K562 (cell line): ENCODE data around the gene SYT14. TPM values are rescaled to one million over a fixed set of nuclear protein-coding genes. Genes with fewer than 3 reads are reported as not detected.

Source experiments
- ATAC-seq: fragments of 200-7000 bp; cut with Tn5 transposase; 3 replicates; pipeline ENCODE4 v1.9.1; 2020; ENCODE audit warnings: moderate library complexity
- BruUV-seq: library from RNA; stranded (reverse); fragments of 400-500 nt; replicated peaks from 2 replicates; lab custom pipeline; 2021; lab: Mats Ljungman, UMichigan
- CTCF ChIA-PET: fragments of 300-600 bp; formaldehyde crosslinking; extraction: SDS; loops from one replicate; lab custom pipeline; 2021; ENCODE audit warnings: low intra/inter-chr PET ratio; lab: Yijun Ruan, JAX
- POLR2A ChIA-PET: fragments of 300-600, 350-650 bp; sonication (Branson Sonifier 250); formaldehyde crosslinking; extraction: SDS; loops from one replicate; lab custom pipeline; 2021; ENCODE audit warnings: antibody characterized with exemption, inconsistent platforms; lab: Yijun Ruan, JAX
- DNase-seq, 4 experiments: peaks; one replicate each; pipeline versions ENCODE4 v3.0.0 to v3.0.0-alpha.2; 2011 to 2018; ENCODE audit warnings: low spot score in 3 of 4, mixed read lengths in 3 of 4; ENCODE audit errors: extremely low read depth in 1 of 4
- FAIRE-seq: peaks from 2 replicates; lab custom pipeline; 2011; peaks lifted over from hg19 to GRCh38; lab: Jason Lieb, UNC
- H2AFZ ChIP-seq: 2 replicates; pipeline ENCODE4 v1.6.0; 2011; ENCODE audit warnings: low read depth, low read length, control low read depth, inconsistent platforms
- H3K27ac ChIP-seq: fragments of 200-600 bp; 3 replicates; pipeline ENCODE4 v1.8.0; 2011; ENCODE audit warnings: low read depth, mild to moderate bottlenecking, control low read depth, inconsistent platforms, low read length, moderate library complexity, mixed read lengths; ENCODE audit errors: extremely low read depth
- H3K27me3 ChIP-seq, 2 experiments: fragments of 300-600 bp in 1 of 2; 2 replicates in 1 of 2; 3 replicates in 1 of 2; pipeline versions ENCODE4 v1.6.0 to v1.8.0; 2011; ENCODE audit warnings: inconsistent platforms in 2 of 2, low read length in 2 of 2, mild to moderate bottlenecking in 1 of 2, mixed read lengths in 1 of 2, moderate library complexity in 1 of 2; ENCODE audit not compliant: control insufficient read depth in 2 of 2, insufficient read depth in 2 of 2
- H3K36me3 ChIP-seq: fragments of 300-600 bp; 3 replicates; pipeline ENCODE4 v1.8.0; 2011; ENCODE audit warnings: mild to moderate bottlenecking, low read length, inconsistent platforms; ENCODE audit not compliant: control insufficient read depth, insufficient read depth
- H3K4me1 ChIP-seq, 2 experiments: fragments of 200-600 bp in 1 of 2; replicated peaks in 1 of 2; 2 replicates in 1 of 2; 3 replicates in 1 of 2; pipeline versions ENCODE4 v1.5.1 to v1.8.0; 2011; ENCODE audit warnings: inconsistent platforms in 2 of 2, low read length in 2 of 2, mild to moderate bottlenecking in 1 of 2, mixed read lengths in 1 of 2, moderate library complexity in 1 of 2; ENCODE audit not compliant: control insufficient read depth in 2 of 2, insufficient read depth in 2 of 2
- H3K4me2 ChIP-seq: 2 replicates; pipeline ENCODE4 v1.6.1; 2011; ENCODE audit warnings: low read length, control low read depth, inconsistent platforms, mixed read lengths; ENCODE audit not compliant: insufficient read depth
- H3K4me3 ChIP-seq: fragments of 200-600 bp; sonication (generic), shearing (Covaris generic); 2 replicates; pipeline ENCODE4 v1.5.1; 2016; ENCODE audit warnings: control low read depth, inconsistent platforms
- H3K79me2 ChIP-seq: fragments of 200-600 bp; 3 replicates; pipeline ENCODE4 v1.8.0; 2011; ENCODE audit warnings: low read length, inconsistent platforms; ENCODE audit not compliant: control insufficient read depth, insufficient read depth
- H3K9ac ChIP-seq, 2 experiments: 2 replicates each; pipeline versions ENCODE4 v1.6.0 to v1.6.1; 2011; ENCODE audit warnings: low read depth in 2 of 2, low read length in 2 of 2, control low read depth in 1 of 2, inconsistent platforms in 1 of 2, mild to moderate bottlenecking in 1 of 2, mixed read lengths in 1 of 2; ENCODE audit not compliant: insufficient read depth in 1 of 2
- H3K9me1 ChIP-seq: one replicate; pipeline ENCODE4 v1.6.0; 2011; ENCODE audit warnings: inconsistent platforms, mild to moderate bottlenecking, low read length, moderate library complexity; ENCODE audit not compliant: control insufficient read depth, insufficient read depth
- H3K9me3 ChIP-seq: replicated peaks from 2 replicates; pipeline ENCODE4 v1.5.1; 2011; ENCODE audit warnings: low read depth, low read length, inconsistent platforms; ENCODE audit not compliant: control insufficient read depth, insufficient read depth
- H4K20me1 ChIP-seq: replicated peaks from 2 replicates; pipeline ENCODE4 v1.6.1; 2011; ENCODE audit warnings: low read length, inconsistent platforms, mixed read lengths; ENCODE audit not compliant: control insufficient read depth, insufficient read depth
- FOXK2 ChIP-seq, 2 experiments: fragments of 450-650 bp; IDR thresholded peaks in 1 of 2; conservative IDR thresholded peaks in 1 of 2; 2 replicates each; pipeline ENCODE4 v1.6.1; 2016; ENCODE audit warnings: low read depth in 2 of 2, mild to moderate bottlenecking in 1 of 2
- HES1 ChIP-seq: fragments of 450-650 bp; IDR thresholded peaks from 2 replicates; pipeline ENCODE4 v1.6.1; 2016; ENCODE audit warnings: low read depth, mild to moderate bottlenecking, moderate library complexity
- RB1 ChIP-seq: fragments of 450-650 bp; IDR thresholded peaks from 2 replicates; pipeline ENCODE4 v1.6.1; 2017; ENCODE audit warnings: low read depth, mild to moderate bottlenecking
- RREB1 ChIP-seq: fragments of 250-450 bp; sonication (Bioruptor Pico); IDR thresholded peaks from 2 replicates; pipeline ENCODE4 v1.4.0; 2020
- SUPT5H ChIP-seq: fragments of 450-650 bp; IDR thresholded peaks from 2 replicates; pipeline ENCODE4 v1.6.1; 2016
- YBX1 ChIP-seq: fragments of 450-650 bp; IDR thresholded peaks from 2 replicates; pipeline ENCODE4 v1.7.1; 2016; ENCODE audit warnings: mild to moderate bottlenecking
- WGBS: fragments of 100-300 bp; shearing (Covaris generic); methylation state at CpG from one replicate; pipeline ENCODE4 v1.1.6; 2016; ENCODE audit warnings: low coverage, mixed read lengths; ENCODE audit not compliant: insufficient coverage; ENCODE audit errors: missing lambda C conversion rate; 5-methylcytosine and 5-hydroxymethylcytosine counted together
- in situ Hi-C: fragments of 300-500 bp; cut with MboI; formaldehyde crosslinking; loops from 4 replicates; pipeline ENCODE4 v1.15.0; 2018; ENCODE audit warnings: inconsistent platforms, mixed read lengths
- intact Hi-C: fragments of 100-400 bp; cut with micrococcal nuclease; formaldehyde crosslinking; loops from 2 replicates; pipeline ENCODE4 v1.14.2; 2022
- polyA plus RNA-seq, 8 experiments: library from polyadenylated mRNA; depleted of rRNA in 4 of 8; stranded (reverse) in 5 of 8; unstranded in 3 of 8; fragments of >200 nt; fragmentation: Nextera tagmentation in 2 of 8; fragmentation: Illumina TruSeq in 1 of 8; extraction: Ambion mirVana in 2 of 8; extraction: Trizol in 1 of 8; gene quantifications; 2 replicates each; pipeline versions ENCODE4 v1.2.1 to v1.2.3, GENCODE V29; 2011 to 2014; ENCODE audit warnings: inconsistent platforms in 1 of 8, missing spikeins in 1 of 8
- total RNA-seq, 7 experiments: library from RNA; depleted of rRNA in 6 of 7; stranded (reverse); fragments of >200 nt in 6 of 7; fragmentation: Illumina TruSeq in 2 of 7; extraction: Trizol in 2 of 7; gene quantifications; 2 replicates each; pipeline versions ENCODE4 v1.2.1 to v1.2.3, GENCODE V29; 2011 to 2021; ENCODE audit warnings: low replicate concordance in 1 of 7
- TF ChIP-seq, protein P1 (sequence below): IDR thresholded peaks from 2 replicates; pipeline ENCODE4 v1.6.1; 2012; ENCODE audit warnings: low read depth, low read length, improper control_type of control experiment, borderline replicate concordance
- TF ChIP-seq, protein P2 (sequence below), 2 experiments: fragments of 450-650 bp; IDR thresholded peaks; 2 replicates each; pipeline ENCODE4 v1.6.1; 2018; ENCODE audit warnings: mild to moderate bottlenecking in 2 of 2, low read depth in 1 of 2; ENCODE audit not compliant: partially characterized antibody in 2 of 2

The SYT14 gene
- total and polyA plus RNA-seq, 9 of the 15 experiments (the other 6 are each of a cell fraction or from before 2014, with no cell fraction given): 0.01 to 0.04 TPM; not detected in 7

DNA sequence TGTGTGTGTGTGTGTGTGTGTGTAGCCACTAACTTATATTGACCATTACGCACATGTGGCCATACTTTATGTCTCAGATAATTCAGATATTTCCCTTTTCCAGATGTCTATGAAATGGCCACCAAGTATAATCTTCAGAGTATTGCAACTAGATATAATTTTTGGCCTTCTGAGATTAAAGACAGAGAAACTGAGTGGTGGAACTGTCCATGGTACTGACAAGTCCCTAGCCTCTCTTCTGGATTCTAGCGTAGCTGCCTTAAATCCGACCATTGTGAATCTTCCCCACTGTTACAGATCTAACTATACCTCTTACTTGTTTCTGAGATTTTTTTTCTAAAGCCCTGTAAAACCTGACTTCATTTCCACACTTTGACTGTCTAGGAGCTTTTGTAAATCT lies 194.6 kb downstream of the SYT14 start:
- BruUV-seq: no TSS peak
- ATAC-seq (no peak), FAIRE-seq (no peak), DNase-seq (peak; percentile 16 to 32 (median 23))
- no peak overlapping the region for H3K9ac ChIP-seq
- CTCF ChIA-PET: no interaction called here
- H3K27ac ChIP-seq: no peak overlapping the region
- intact Hi-C loops (no loop called here), in situ Hi-C loops (loop anchor here (25.0 kb wide), 1 partner anchor 1005 kb away; the partner anchor contains the start of gene KCNH1)
- 7% methylated on average over 3 of the region's 3 CpGs for WGBS
- no peaks in the 10 kb centered on the region for H3K4me1 ChIP-seq
- no peaks in the 10 kb centered on the region for H3K27me3 ChIP-seq
- H4K20me1 ChIP-seq: no peaks in the 10 kb centered on the region
- no peaks in the 10 kb centered on the region for H3K9me3 ChIP-seq
- H3K9me1 ChIP-seq: no peaks in the 10 kb centered on the region
- H3K4me3 ChIP-seq: no peak overlapping the region
- H3K79me2 ChIP-seq: no peaks in the 10 kb centered on the region
- no peaks in the 10 kb centered on the region for H3K36me3 ChIP-seq
- no peak overlapping the region for H3K4me2 ChIP-seq
- POLR2A ChIA-PET: interaction anchor here (1.5 kb wide), 1 partner anchor 251 kb away, joined by 3 read pairs; no protein-coding TSS in a partner anchor
- H2AFZ ChIP-seq: no peak overlapping the region
- TF ChIP-seq YBX1: no peak
- TF ChIP-seq FOXK2 (conservative IDR thresholded peaks at IDR 0.05 in 1 of 2, IDR thresholded peaks at IDR 0.05 in 1 of 2; ENCODE audit: low read depth in 2 of 2): no peak
- TF ChIP-seq SUPT5H: no peak
- TF ChIP-seq, protein P1, sequence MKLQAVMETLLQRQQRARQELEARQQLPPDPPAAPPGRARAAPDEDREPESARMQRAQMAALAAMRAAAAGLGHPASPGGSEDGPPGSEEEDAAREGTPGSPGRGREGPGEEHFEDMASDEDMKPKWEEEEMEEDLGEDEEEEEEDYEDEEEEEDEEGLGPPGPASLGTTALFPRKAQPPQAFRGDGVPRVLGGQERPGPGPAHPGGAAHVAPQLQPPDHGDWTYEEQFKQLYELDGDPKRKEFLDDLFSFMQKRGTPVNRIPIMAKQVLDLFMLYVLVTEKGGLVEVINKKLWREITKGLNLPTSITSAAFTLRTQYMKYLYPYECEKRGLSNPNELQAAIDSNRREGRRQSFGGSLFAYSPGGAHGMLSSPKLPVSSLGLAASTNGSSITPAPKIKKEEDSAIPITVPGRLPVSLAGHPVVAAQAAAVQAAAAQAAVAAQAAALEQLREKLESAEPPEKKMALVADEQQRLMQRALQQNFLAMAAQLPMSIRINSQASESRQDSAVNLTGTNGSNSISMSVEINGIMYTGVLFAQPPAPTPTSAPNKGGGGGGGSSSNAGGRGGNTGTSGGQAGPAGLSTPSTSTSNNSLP: no peak
- TF ChIP-seq, protein P2, sequence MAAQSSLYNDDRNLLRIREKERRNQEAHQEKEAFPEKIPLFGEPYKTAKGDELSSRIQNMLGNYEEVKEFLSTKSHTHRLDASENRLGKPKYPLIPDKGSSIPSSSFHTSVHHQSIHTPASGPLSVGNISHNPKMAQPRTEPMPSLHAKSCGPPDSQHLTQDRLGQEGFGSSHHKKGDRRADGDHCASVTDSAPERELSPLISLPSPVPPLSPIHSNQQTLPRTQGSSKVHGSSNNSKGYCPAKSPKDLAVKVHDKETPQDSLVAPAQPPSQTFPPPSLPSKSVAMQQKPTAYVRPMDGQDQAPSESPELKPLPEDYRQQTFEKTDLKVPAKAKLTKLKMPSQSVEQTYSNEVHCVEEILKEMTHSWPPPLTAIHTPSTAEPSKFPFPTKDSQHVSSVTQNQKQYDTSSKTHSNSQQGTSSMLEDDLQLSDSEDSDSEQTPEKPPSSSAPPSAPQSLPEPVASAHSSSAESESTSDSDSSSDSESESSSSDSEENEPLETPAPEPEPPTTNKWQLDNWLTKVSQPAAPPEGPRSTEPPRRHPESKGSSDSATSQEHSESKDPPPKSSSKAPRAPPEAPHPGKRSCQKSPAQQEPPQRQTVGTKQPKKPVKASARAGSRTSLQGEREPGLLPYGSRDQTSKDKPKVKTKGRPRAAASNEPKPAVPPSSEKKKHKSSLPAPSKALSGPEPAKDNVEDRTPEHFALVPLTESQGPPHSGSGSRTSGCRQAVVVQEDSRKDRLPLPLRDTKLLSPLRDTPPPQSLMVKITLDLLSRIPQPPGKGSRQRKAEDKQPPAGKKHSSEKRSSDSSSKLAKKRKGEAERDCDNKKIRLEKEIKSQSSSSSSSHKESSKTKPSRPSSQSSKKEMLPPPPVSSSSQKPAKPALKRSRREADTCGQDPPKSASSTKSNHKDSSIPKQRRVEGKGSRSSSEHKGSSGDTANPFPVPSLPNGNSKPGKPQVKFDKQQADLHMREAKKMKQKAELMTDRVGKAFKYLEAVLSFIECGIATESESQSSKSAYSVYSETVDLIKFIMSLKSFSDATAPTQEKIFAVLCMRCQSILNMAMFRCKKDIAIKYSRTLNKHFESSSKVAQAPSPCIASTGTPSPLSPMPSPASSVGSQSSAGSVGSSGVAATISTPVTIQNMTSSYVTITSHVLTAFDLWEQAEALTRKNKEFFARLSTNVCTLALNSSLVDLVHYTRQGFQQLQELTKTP (IDR thresholded peaks at IDR 0.05; ENCODE audit: low read depth in 1 of 2, partially characterized antibody in 2 of 2): peak in 1 of 2 experiments; percentile 73
- no peak for TF ChIP-seq HES1
- no peak for TF ChIP-seq RB1
- no peak for TF ChIP-seq RREB1 (CRISPR knock-in tag)
